Measurements from ENCODE around the gene FRMD4B.

The FRMD4B gene

DNA sequence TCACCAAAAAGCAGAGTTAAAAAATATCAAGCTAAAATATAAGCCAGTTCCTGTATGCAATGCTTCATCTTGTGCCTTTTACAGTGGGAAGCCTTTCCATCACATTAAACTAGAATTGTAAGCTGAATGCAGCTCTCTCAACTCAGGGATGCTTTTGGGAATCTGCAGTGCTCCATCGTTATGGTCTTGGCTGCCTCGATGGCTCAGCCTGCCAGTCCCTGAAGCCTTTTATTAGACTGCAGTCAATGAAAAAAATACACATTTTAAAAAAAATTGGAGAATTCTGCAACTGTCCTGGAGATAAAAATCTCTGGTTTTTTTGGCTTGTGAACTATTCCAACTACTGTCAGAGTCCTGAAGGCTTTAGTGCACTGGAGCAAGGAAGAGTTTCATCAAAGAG, 53.0 kb downstream of the FRMD4B start:
- Histone ChIP-seq H3K4me2 (ENCODE audit: insufficient read depth, low read length) (no peak overlapping the region), H3K4me3 (ENCODE audit: low read depth in 1 of 2, low read length in 2 of 2) (no peak overlapping the region), H3K36me3 (ENCODE audit: insufficient read depth, low read length) (peaks cover 5% of the 10 kb centered on the region; the same call in 1 of the 2 replicates), H3K9me3 (ENCODE audit: insufficient read depth, low read length, severe bottlenecking) (no peaks in the 10 kb centered on the region), H3K9ac (ENCODE audit: low read depth, low read length) (no peak overlapping the region), H3K4me1 (ENCODE audit: insufficient read depth, low read length) (peaks cover 25% of the 10 kb centered on the region), H2AFZ (ENCODE audit: low read depth, low read length) (no peak overlapping the region), H3K79me2 (ENCODE audit: insufficient read depth, low read length) (peaks cover 87% of the 10 kb centered on the region), H4K20me1 (ENCODE audit: insufficient read depth, low read length) (no peaks in the 10 kb centered on the region; the same call in 1 of the 2 replicates), H3K27me3 (ENCODE audit: insufficient read depth, low read length, poor library complexity) (no peaks in the 10 kb centered on the region), H3K27ac (ENCODE audit: low read length) (0 out of 2 replicates have a peak overlapping the region, but pooled peaks have one; percentile 10)
- DNase-seq, result no peak
- ATAC-seq (ENCODE audit: insufficient read depth, low read depth), result no peak
- TF ChIP-seq, protein P1, sequence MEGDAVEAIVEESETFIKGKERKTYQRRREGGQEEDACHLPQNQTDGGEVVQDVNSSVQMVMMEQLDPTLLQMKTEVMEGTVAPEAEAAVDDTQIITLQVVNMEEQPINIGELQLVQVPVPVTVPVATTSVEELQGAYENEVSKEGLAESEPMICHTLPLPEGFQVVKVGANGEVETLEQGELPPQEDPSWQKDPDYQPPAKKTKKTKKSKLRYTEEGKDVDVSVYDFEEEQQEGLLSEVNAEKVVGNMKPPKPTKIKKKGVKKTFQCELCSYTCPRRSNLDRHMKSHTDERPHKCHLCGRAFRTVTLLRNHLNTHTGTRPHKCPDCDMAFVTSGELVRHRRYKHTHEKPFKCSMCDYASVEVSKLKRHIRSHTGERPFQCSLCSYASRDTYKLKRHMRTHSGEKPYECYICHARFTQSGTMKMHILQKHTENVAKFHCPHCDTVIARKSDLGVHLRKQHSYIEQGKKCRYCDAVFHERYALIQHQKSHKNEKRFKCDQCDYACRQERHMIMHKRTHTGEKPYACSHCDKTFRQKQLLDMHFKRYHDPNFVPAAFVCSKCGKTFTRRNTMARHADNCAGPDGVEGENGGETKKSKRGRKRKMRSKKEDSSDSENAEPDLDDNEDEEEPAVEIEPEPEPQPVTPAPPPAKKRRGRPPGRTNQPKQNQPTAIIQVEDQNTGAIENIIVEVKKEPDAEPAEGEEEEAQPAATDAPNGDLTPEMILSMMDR (IDR thresholded peaks at IDR 0.05; ENCODE audit: borderline replicate concordance, extremely low read depth, low read length, poor library complexity, severe bottlenecking), result no peak
- no peak for TF ChIP-seq EZH2 (IDR thresholded peaks at IDR 0.05; ENCODE audit: borderline replicate concordance, low read depth, low read length, severe bottlenecking)

DNA sequence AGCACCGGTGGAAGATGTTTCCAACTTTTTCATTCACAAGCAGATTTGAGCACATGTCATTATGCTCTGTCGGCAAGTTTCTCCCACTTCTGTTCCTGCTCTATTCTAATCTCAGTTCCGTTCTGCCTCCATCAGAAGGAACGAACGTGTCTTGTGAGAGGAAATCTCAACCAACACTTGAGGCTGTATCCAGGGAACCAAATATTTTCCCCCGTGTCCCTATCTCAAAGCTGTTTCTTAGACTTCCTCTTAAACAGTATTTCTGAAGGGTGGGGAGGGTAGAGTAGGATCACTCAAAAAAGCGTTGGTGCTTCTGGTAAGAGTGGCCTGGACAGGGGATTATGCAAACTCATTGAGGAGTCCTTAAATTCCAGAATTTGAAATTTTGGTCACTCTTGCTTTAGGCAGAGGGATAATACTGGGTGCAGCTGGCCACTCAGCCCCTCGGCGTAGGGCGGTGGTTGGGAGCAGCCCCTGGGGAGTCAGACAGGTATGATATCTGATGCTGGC, 54.9 kb downstream of the FRMD4B start:
- no peak for ATAC-seq (ENCODE audit: insufficient read depth, low read depth)
- DNase-seq, result no peak
- no peaks in the 10 kb centered on the region for H4K20me1 ChIP-seq (ENCODE audit: insufficient read depth, low read length)
- H3K9me3 ChIP-seq (ENCODE audit: insufficient read depth, low read length, severe bottlenecking), result no peaks in the 10 kb centered on the region
- no peak overlapping the region for H3K4me3 ChIP-seq (ENCODE audit: low read depth in 1 of 2, low read length in 2 of 2)
- H3K36me3 ChIP-seq (ENCODE audit: insufficient read depth, low read length), result peaks cover 4% of the 10 kb centered on the region; the same call in 1 of the 2 replicates
- no peak overlapping the region for H3K4me2 ChIP-seq (ENCODE audit: insufficient read depth, low read length)
- no peak for TF ChIP-seq EZH2 (IDR thresholded peaks at IDR 0.05; ENCODE audit: borderline replicate concordance, low read depth, low read length, severe bottlenecking)
- TF ChIP-seq, protein P1 (IDR thresholded peaks at IDR 0.05; ENCODE audit: borderline replicate concordance, extremely low read depth, low read length, poor library complexity, severe bottlenecking), result no peak
- H2AFZ ChIP-seq (ENCODE audit: low read depth, low read length), result no peak overlapping the region
- peaks cover 44% of the 10 kb centered on the region for H3K4me1 ChIP-seq (ENCODE audit: insufficient read depth, low read length)
- H3K27me3 ChIP-seq (ENCODE audit: insufficient read depth, low read length, poor library complexity), result no peaks in the 10 kb centered on the region
- no peak overlapping the region for H3K9ac ChIP-seq (ENCODE audit: low read depth, low read length)
- peaks cover 82% of the 10 kb centered on the region for H3K79me2 ChIP-seq (ENCODE audit: insufficient read depth, low read length)
- peak overlapping the region; percentile 54 for H3K27ac ChIP-seq (ENCODE audit: low read length)

GRCh38 chr3:69329892-69330291, 56.0 kb downstream of the FRMD4B start:
- DNase-seq (no peak), ATAC-seq (ENCODE audit: insufficient read depth, low read depth) (no peak)
- Histone ChIP-seq H3K27me3 (ENCODE audit: insufficient read depth, low read length, poor library complexity) (no peaks in the 10 kb centered on the region), H3K9me3 (ENCODE audit: insufficient read depth, low read length, severe bottlenecking) (no peaks in the 10 kb centered on the region), H3K9ac (ENCODE audit: low read depth, low read length) (no peak overlapping the region), H3K27ac (ENCODE audit: low read length) (peak overlapping the region; percentile 55; the same call in 1 of the 2 replicates), H2AFZ (ENCODE audit: low read depth, low read length) (no peak overlapping the region), H3K4me3 (ENCODE audit: low read depth in 1 of 2, low read length in 2 of 2) (no peak overlapping the region), H3K79me2 (ENCODE audit: insufficient read depth, low read length) (peaks cover 82% of the 10 kb centered on the region), H3K4me2 (ENCODE audit: insufficient read depth, low read length) (no peak overlapping the region), H4K20me1 (ENCODE audit: insufficient read depth, low read length) (no peaks in the 10 kb centered on the region), H3K36me3 (ENCODE audit: insufficient read depth, low read length) (peaks cover 4% of the 10 kb centered on the region; the same call in 1 of the 2 replicates), H3K4me1 (ENCODE audit: insufficient read depth, low read length) (peaks cover 55% of the 10 kb centered on the region)
- TF ChIP-seq, protein P1 (IDR thresholded peaks at IDR 0.05; ENCODE audit: borderline replicate concordance, extremely low read depth, low read length, poor library complexity, severe bottlenecking), result no peak
- TF ChIP-seq EZH2 (IDR thresholded peaks at IDR 0.05; ENCODE audit: borderline replicate concordance, low read depth, low read length, severe bottlenecking), result no peak

Measured in DND-41 (cell line).